ENCODE measurements around the gene IL15. TPM values are rescaled to one million over a fixed set of nuclear protein-coding genes. Genes with fewer than 3 reads are reported as not detected.

IL15 gene
- total RNA-seq, 6 donors from 2014 or later: 2.1 to 12.1 (median 7.4) TPM

- no peak for TF ChIP-seq POLR2A (IDR thresholded peaks at IDR 0.05)
- TF ChIP-seq EP300 (IDR thresholded peaks at IDR 0.05): no peak
- TF ChIP-seq POLR2AphosphoS5 (IDR thresholded peaks at IDR 0.05): no peak
- TF ChIP-seq CTCF (IDR thresholded peaks at IDR 0.05): no peak
- H3K27ac ChIP-seq: peak overlapping the region in 3 of 4 donors; percentile 78 to 92 (median 89)
- H3K36me3 ChIP-seq: no peaks in the 10 kb centered on the region
- H3K9me3 ChIP-seq: no peaks in the 10 kb centered on the region
- no peak for DNase-seq
- H3K4me3 ChIP-seq: peak overlapping the region in 3 of 4 donors; percentile 69 to 88 (median 75)
- WGBS, 2 donors: 71 to 81% methylated on average over 2 of the region's 2 CpGs
- peaks cover 3 to 24% (median 8%) of the 10 kb centered on the region in 4 donors for H3K4me1 ChIP-seq
- no peaks in the 10 kb centered on the region for H3K27me3 ChIP-seq
- no peak for ATAC-seq (ENCODE audit: low FRiP score in 2 of 2)
Observed at GRCh38 chr4:141637565-141637964, 1.2 kb downstream of the IL15 start.

- DNase-seq: no peak
- Histone ChIP-seq H3K4me1 (peaks cover 3 to 25% (median 8%) of the 10 kb centered on the region in 4 donors), H3K9me3 (no peaks in the 10 kb centered on the region), H3K27ac (peak overlapping the region in 1 of 4 donors; percentile 11), H3K27me3 (no peaks in the 10 kb centered on the region), H3K36me3 (no peaks in the 10 kb centered on the region), H3K4me3 (peak overlapping the region in 1 of 4 donors; percentile 75)
- 87 to 88% methylated on average over 2 of the region's 2 CpGs for WGBS, 2 donors
- no peak for ATAC-seq (ENCODE audit: low FRiP score in 2 of 2)
- TF ChIP-seq EP300 (IDR thresholded peaks at IDR 0.05) (no peak), CTCF (IDR thresholded peaks at IDR 0.05) (no peak), POLR2AphosphoS5 (IDR thresholded peaks at IDR 0.05) (no peak), POLR2A (IDR thresholded peaks at IDR 0.05) (no peak)
Observed at GRCh38 chr4:141638230-141638629, 1.8 kb downstream of the IL15 start.

- no peak overlapping the region for H3K27ac ChIP-seq
- TF ChIP-seq POLR2AphosphoS5 (IDR thresholded peaks at IDR 0.05): no peak
- TF ChIP-seq CTCF (IDR thresholded peaks at IDR 0.05): no peak
- no peak for TF ChIP-seq POLR2A (IDR thresholded peaks at IDR 0.05)
- TF ChIP-seq EP300 (IDR thresholded peaks at IDR 0.05): no peak
- no peak for ATAC-seq (ENCODE audit: low FRiP score in 2 of 2)
Observed at GRCh38 chr4:141640696-141641095, 4.3 kb downstream of the IL15 start.

GRCh38 chr4:141642063-141642462, 5.7 kb downstream of the IL15 start:
- ATAC-seq (ENCODE audit: low FRiP score in 2 of 2) (peak in 1 of 2 donors; percentile 19), DNase-seq (no peak)
- H3K9me3 ChIP-seq: no peaks in the 10 kb centered on the region
- 78 to 82% methylated on average over 3 of the region's 3 CpGs for WGBS, 2 donors
- no peak overlapping the region for H3K4me3 ChIP-seq
- H3K27ac ChIP-seq: no peak overlapping the region
- H3K36me3 ChIP-seq: no peaks in the 10 kb centered on the region
- H3K27me3 ChIP-seq: no peaks in the 10 kb centered on the region
- TF ChIP-seq CTCF (IDR thresholded peaks at IDR 0.05): no peak
- no peak for TF ChIP-seq EP300 (IDR thresholded peaks at IDR 0.05)
- no peak for TF ChIP-seq POLR2AphosphoS5 (IDR thresholded peaks at IDR 0.05)
- no peak for TF ChIP-seq POLR2A (IDR thresholded peaks at IDR 0.05)
- H3K4me1 ChIP-seq: peaks cover 3 to 18% (median 8%) of the 10 kb centered on the region in 4 donors

More at GRCh38 chr4:141640696-141641095, 4.3 kb downstream of the IL15 start:
- Histone ChIP-seq H3K36me3 (no peaks in the 10 kb centered on the region), H3K4me1 (peaks cover 3 to 24% (median 8%) of the 10 kb centered on the region in 4 donors), H3K9me3 (no peaks in the 10 kb centered on the region), H3K27me3 (no peaks in the 10 kb centered on the region), H3K4me3 (no peak overlapping the region)
- DNase-seq: no peak
- 71 to 74% methylated on average over 3 of the region's 3 CpGs for WGBS, 2 donors

- Histone ChIP-seq H3K27ac (no peak overlapping the region), H3K4me1 (peaks cover 3 to 17% (median 8%) of the 10 kb centered on the region in 4 donors), H3K36me3 (no peaks in the 10 kb centered on the region), H3K4me3 (no peak overlapping the region), H3K9me3 (no peaks in the 10 kb centered on the region), H3K27me3 (no peaks in the 10 kb centered on the region)
- ATAC-seq (ENCODE audit: low FRiP score in 2 of 2) (no peak), DNase-seq (no peak)
- TF ChIP-seq EP300 (IDR thresholded peaks at IDR 0.05): no peak
- no peak for TF ChIP-seq CTCF (IDR thresholded peaks at IDR 0.05)
- TF ChIP-seq POLR2A (IDR thresholded peaks at IDR 0.05): no peak
- TF ChIP-seq POLR2AphosphoS5 (IDR thresholded peaks at IDR 0.05): no peak
Observed at GRCh38 chr4:141642711-141643110, 6.3 kb downstream of the IL15 start.
